T-cell (primary cell): ENCODE results near the gene HAAO. TPM values are rescaled to one million over a fixed set of nuclear protein-coding genes. Genes with fewer than 3 reads are reported as not detected.
A peak's percentile ranks its signal among the peaks of the same experiment; 100 is the strongest.

Experiments used
- ATAC-seq, 4 experiments: fragments of 200-7000 bp in 3 of 4; fragments of 150-1000 bp in 1 of 4; cut with Tn5 transposase; replicated peaks in 1 of 4; 1 replicate in 3 of 4; 2 replicates in 1 of 4; pipeline ENCODE4 v1.10.0; 2021; ENCODE audit warnings: moderate library complexity in 3 of 4, mild to moderate bottlenecking in 2 of 4, moderate number of reproducible peaks in 1 of 4
- CTCF ChIA-PET, 2 donors: fragments of 300-600 bp; sonication (Branson Sonifier 250); formaldehyde crosslinking; loops; one replicate each; lab custom pipeline; 2022; ENCODE audit warnings: antibody characterized with exemption in 2 of 2; lab: Charles Lee
- POLR2A ChIA-PET, 2 donors: fragments of 300-600 bp; sonication (Branson Sonifier 250); formaldehyde crosslinking; loops; one replicate each; lab custom pipeline; 2022; ENCODE audit warnings: antibody characterized with exemption in 2 of 2; lab: Charles Lee
- DNase-seq, 35 experiments: peaks; one replicate each; pipeline versions ENCODE4 v3.0.0 to v3.0.0-alpha.2; 2013 to 2023
- H3K27ac ChIP-seq: one replicate; pipeline ENCODE4 v1.5.1; 2013; ENCODE audit warnings: low read length
- H3K27me3 ChIP-seq, 2 experiments: replicated peaks in 1 of 2; 1 replicate in 1 of 2; 2 replicates in 1 of 2; pipeline versions ENCODE4 v1.6.1 to v1.7.0; 2013; ENCODE audit warnings: low read length in 1 of 2, mixed read lengths in 1 of 2; ENCODE audit not compliant: control insufficient read depth in 2 of 2, insufficient read depth in 2 of 2; ENCODE audit errors: extremely low read depth in 1 of 2
- H3K36me3 ChIP-seq, 2 donors: 1 replicate in 1 of 2; 2 replicates in 1 of 2; pipeline versions ENCODE4 v1.6.1 to v1.7.0; 2013; ENCODE audit warnings: low read length in 1 of 2; ENCODE audit not compliant: control insufficient read depth in 2 of 2, insufficient read depth in 1 of 2; ENCODE audit errors: extremely low read depth in 1 of 2
- H3K4me1 ChIP-seq, 2 experiments: 1 replicate in 1 of 2; 2 replicates in 1 of 2; pipeline versions ENCODE4 v1.6.1 to v1.7.0; 2013; ENCODE audit warnings: low read length in 2 of 2, mixed read lengths in 1 of 2; ENCODE audit not compliant: insufficient read depth in 2 of 2, control insufficient read depth in 1 of 2; ENCODE audit errors: extremely low read depth in 1 of 2
- H3K4me3 ChIP-seq, 2 donors: 1 replicate in 1 of 2; 2 replicates in 1 of 2; pipeline versions ENCODE4 v1.5.1 to v1.7.0; 2013; ENCODE audit warnings: mild to moderate bottlenecking in 2 of 2, low read length in 1 of 2, moderate library complexity in 1 of 2; ENCODE audit not compliant: control insufficient read depth in 1 of 2; ENCODE audit errors: extremely low read depth in 1 of 2
- H3K9me3 ChIP-seq: 2 replicates; pipeline ENCODE4 v1.7.0; 2013
- H3K27ac Mint-ChIP-seq, 2 donors: one replicate each; pipeline ENCODE4 v1.8.0; 2020 to 2021; ENCODE audit warnings: mild to moderate bottlenecking in 2 of 2, mixed read lengths in 2 of 2
- H3K27me3 Mint-ChIP-seq, 2 donors: one replicate each; pipeline ENCODE4 v1.8.0; 2021 to 2022; ENCODE audit warnings: mixed read lengths in 2 of 2
- H3K36me3 Mint-ChIP-seq: one replicate; pipeline ENCODE4 v1.8.0; 2021; ENCODE audit warnings: mixed read lengths
- H3K4me1 Mint-ChIP-seq, 3 donors: one replicate each; pipeline ENCODE4 v1.8.0; 2020 to 2022; ENCODE audit warnings: mixed read lengths in 3 of 3, mild to moderate bottlenecking in 1 of 3
- H3K4me3 Mint-ChIP-seq, 3 donors: one replicate each; pipeline ENCODE4 v1.8.0; 2020 to 2022; ENCODE audit warnings: mild to moderate bottlenecking in 3 of 3, mixed read lengths in 3 of 3, moderate library complexity in 3 of 3
- H3K9me3 Mint-ChIP-seq, 3 donors: one replicate each; pipeline ENCODE4 v1.8.0; 2020 to 2022; ENCODE audit warnings: mixed read lengths in 3 of 3
- WGBS: methylation state at CpG from one replicate; pipeline ENCODE4 v1.1.5; 2013; ENCODE audit warnings: missing lambda C conversion rate; ENCODE audit not compliant: insufficient coverage; 5-methylcytosine and 5-hydroxymethylcytosine counted together
- total RNA-seq, 35 experiments: library from RNA in 6 of 35; stranded (reverse) in 6 of 35; fragments of 120-200 nt in 1 of 35; gene quantifications; one replicate each; pipeline versions ENCODE4 v1.2.1 to v1.2.4 and lab custom pipeline; 2013 to 2026

Gene HAAO
- total RNA-seq, 5 donors from 2014 or later (not counting 1 experiment from before 2014, with no cell fraction given) = 0.38 to 0.72 (median 0.61) TPM; not detected in 2

DNA sequence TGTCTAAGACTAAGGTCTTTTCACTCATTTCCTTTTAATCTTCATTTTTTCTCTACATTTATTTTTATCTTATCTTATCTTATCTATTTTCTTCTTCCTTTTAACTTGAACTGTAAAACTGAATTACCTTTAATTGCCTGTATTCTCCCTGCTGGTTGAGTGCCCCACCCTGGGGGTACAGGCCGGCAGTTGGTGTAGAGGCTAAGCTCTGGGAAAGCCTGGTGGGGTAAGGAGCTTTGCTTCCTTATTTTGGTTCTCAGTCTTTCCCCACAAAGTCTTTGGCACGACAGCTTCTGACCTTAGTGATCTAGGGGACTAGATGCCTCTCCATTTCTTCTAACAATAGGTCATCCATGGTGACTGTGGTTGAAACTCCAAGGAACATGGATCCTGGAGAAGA lies 26.8 kb upstream of the HAAO start:
- WGBS = no CpG with 5 or more reads among the region's 2 CpGs

DNA sequence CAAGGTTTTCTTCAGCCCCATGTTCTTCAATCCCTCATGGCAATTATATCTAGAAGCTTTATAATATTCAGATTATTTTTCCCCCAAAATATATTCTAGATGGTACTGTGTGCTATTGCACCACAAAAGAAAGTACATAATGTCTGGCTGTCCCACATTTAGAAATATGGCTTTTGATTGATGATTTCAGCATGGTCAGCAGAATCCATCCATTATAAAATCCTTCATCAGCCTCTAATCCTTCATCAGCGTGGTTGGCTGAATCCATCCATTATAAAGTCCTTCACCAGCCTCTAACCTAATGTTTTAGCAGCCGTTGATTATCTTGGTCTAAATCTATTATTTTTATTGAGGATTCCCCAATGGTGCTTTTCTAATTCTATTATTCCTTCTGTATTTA lies 23.3 kb upstream of the HAAO start:
- no peak overlapping the region for H3K4me3 ChIP-seq
- H3K27me3 Mint-ChIP-seq = no peaks in the 10 kb centered on the region
- CTCF ChIA-PET = interaction anchor here in 1 of 2 donors (1.4 kb wide), 1 partner anchor 12 kb away, joined by 3 read pairs; no protein-coding TSS in a partner anchor
- peaks cover 7 to 12% (median 10%) of the 10 kb centered on the region in 3 donors for H3K4me1 Mint-ChIP-seq
- DNase-seq (no peak), ATAC-seq (no peak)
- H3K27ac Mint-ChIP-seq = no peak overlapping the region
- no peaks in the 10 kb centered on the region for H3K9me3 ChIP-seq
- no peak overlapping the region for H3K27ac ChIP-seq
- H3K4me1 ChIP-seq = peaks cover 3 to 13% of the 10 kb centered on the region in 2 experiments
- H3K4me3 Mint-ChIP-seq = no peak overlapping the region
- H3K36me3 ChIP-seq = no peaks in the 10 kb centered on the region
- H3K9me3 Mint-ChIP-seq = peaks cover 0 to 5% (median 0%) of the 10 kb centered on the region in 3 donors
- POLR2A ChIA-PET = no interaction called here
- no peaks in the 10 kb centered on the region for H3K36me3 Mint-ChIP-seq
- WGBS = no CpG with 5 or more reads among the region's 2 CpGs
- H3K27me3 ChIP-seq = no peaks in the 10 kb centered on the region

More for the DNA sequence above, 26.8 kb upstream of the HAAO start:
- Histone ChIP-seq H3K27ac (no peak overlapping the region), H3K27me3 (no peaks in the 10 kb centered on the region), H3K36me3 (no peaks in the 10 kb centered on the region), H3K4me1 (no peaks in the 10 kb centered on the region), H3K4me3 (no peak overlapping the region), H3K9me3 (no peaks in the 10 kb centered on the region)
- ATAC-seq (no peak), DNase-seq (no peak)
- Mint-ChIP-seq H3K27me3 (no peaks in the 10 kb centered on the region), H3K9me3 (peaks cover 0 to under 1% (median 0%) of the 10 kb centered on the region in 3 donors), H3K4me3 (no peak overlapping the region), H3K36me3 (no peaks in the 10 kb centered on the region), H3K4me1 (no peaks in the 10 kb centered on the region), H3K27ac (no peak overlapping the region)
- CTCF ChIA-PET = interaction anchor here in 1 of 2 donors (0.7 kb wide), 1 partner anchor 1423 kb away, joined by 3 read pairs; no protein-coding TSS in a partner anchor
- POLR2A ChIA-PET = interaction anchor here (0.6 to 0.9 kb wide), 2 partner anchors 8 to 186 kb away, joined by 3 read pairs; no protein-coding TSS in a partner anchor

DNA sequence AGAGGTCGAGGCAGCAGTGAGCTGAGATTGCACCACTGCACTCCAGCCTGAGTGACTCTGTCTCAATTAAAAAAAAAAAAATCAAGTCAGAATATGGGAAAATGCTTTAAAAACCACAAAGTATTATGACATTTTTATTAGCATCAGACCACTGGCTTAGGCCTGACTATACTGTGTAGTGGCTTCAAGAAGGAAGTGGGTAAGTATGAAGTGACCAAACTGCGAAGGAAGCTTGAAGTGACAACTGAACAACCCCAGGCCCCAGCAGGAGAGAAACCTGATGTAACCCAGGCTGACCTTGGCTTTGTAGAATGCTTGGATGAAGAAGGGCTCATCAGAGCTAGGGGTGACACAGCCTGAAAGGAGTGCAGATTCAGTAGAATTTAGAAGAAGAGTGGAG lies 21.4 kb upstream of the HAAO start:
- 55% methylated on average over 1 of the region's 2 CpGs for WGBS
- Histone ChIP-seq H3K9me3 (no peaks in the 10 kb centered on the region), H3K36me3 (no peaks in the 10 kb centered on the region), H3K4me1 (peaks cover 5 to 20% of the 10 kb centered on the region in 2 experiments), H3K27me3 (no peaks in the 10 kb centered on the region), H3K4me3 (no peak overlapping the region), H3K27ac (no peak overlapping the region)
- ATAC-seq (no peak), DNase-seq (no peak)
- peaks cover 0 to 5% (median 0%) of the 10 kb centered on the region in 3 donors for H3K9me3 Mint-ChIP-seq
- peaks cover 0 to 2% of the 10 kb centered on the region in 2 donors for H3K27me3 Mint-ChIP-seq
- H3K36me3 Mint-ChIP-seq = no peaks in the 10 kb centered on the region
- H3K4me1 Mint-ChIP-seq = peaks cover 18 to 23% (median 19%) of the 10 kb centered on the region in 3 donors
- ChIA-PET CTCF (interaction anchor here in 1 of 2 donors (1.2 to 1.5 kb wide), 2 partner anchors 15 to 19 kb away, joined by 3 to 4 read pairs; no protein-coding TSS in a partner anchor), POLR2A (interaction anchor here (0.5 to 0.7 kb wide), 3 partner anchors 16 to 912 kb away, joined by 3 to 4 read pairs (median 3); no protein-coding TSS in a partner anchor)
- no peak overlapping the region for H3K27ac Mint-ChIP-seq
- no peak overlapping the region for H3K4me3 Mint-ChIP-seq

- DNase-seq (no peak), ATAC-seq (no peak)
- CTCF ChIA-PET = interaction anchor here in 1 of 2 donors (1.2 to 1.5 kb wide), 2 partner anchors 16 to 18 kb away, joined by 3 to 4 read pairs; no protein-coding TSS in a partner anchor
- peaks cover 0 to 2% of the 10 kb centered on the region in 2 donors for H3K27me3 Mint-ChIP-seq
- Histone ChIP-seq H3K4me1 (peaks cover 5 to 20% of the 10 kb centered on the region in 2 experiments), H3K27ac (no peak overlapping the region), H3K27me3 (peaks cover 0 to 2% of the 10 kb centered on the region in 2 experiments), H3K4me3 (no peak overlapping the region), H3K36me3 (no peaks in the 10 kb centered on the region), H3K9me3 (no peaks in the 10 kb centered on the region)
- no CpG with 5 or more reads among the region's 1 CpG for WGBS
- peak overlapping the region in 2 of 3 donors; percentile 59 to 69 for H3K4me3 Mint-ChIP-seq
- POLR2A ChIA-PET = interaction anchor here in 1 of 2 donors (0.7 to 1.2 kb wide), 2 partner anchors 17 to 18 kb away, joined by 3 to 4 read pairs; no protein-coding TSS in a partner anchor
- peak overlapping the region in 1 of 2 donors; percentile 68 for H3K27ac Mint-ChIP-seq
- no peaks in the 10 kb centered on the region for H3K36me3 Mint-ChIP-seq
- H3K9me3 Mint-ChIP-seq = peaks cover 0 to 5% (median 0%) of the 10 kb centered on the region in 3 donors
- H3K4me1 Mint-ChIP-seq = peaks cover 18 to 23% (median 19%) of the 10 kb centered on the region in 3 donors
Observed at GRCh38 chr2:42812899-42813479, 20.6 kb upstream of the HAAO start.

DNA sequence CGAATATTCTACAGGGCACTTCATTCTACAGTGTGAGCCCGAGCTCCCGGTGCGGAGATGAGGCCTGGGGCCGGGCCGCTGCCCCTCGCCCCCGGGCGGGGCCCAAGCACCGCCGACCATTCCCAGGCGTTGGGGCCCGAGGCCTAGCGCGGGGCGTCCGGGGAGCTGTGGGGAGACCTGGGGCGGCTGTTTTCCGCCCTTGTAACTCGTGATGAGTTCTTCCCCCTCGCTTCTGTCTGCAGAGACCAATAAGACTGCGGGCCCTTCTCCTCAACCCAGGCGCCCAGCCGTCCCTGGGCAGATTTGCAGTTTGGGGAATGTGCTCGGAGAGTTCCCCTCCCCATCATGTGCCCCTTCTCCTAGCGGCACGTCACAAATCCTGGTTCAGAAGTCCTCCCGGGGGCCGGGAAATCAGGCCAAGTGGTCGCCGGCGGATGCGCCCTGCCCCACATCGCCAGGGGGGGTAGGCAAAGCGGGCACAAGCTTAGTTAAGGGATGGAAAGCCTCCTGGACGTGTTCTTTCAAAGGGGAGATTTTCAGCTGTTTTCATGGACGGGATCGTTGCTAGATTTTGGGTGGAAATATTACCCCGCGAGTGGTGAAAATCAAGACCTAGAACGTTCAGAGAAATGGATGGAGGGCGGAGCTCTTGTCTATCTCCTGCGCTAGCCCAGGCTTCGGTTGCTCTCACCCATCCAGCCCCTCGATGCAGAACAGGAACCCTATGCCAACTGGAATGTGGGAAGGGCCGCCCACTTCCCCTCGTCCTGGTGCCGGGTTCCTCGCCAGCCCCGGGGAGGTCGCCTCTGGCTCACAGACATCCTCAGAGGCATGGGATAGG lies 18.8 kb upstream of the HAAO start:
- Histone ChIP-seq H3K27ac (peak overlapping the region; percentile 97), H3K9me3 (no peaks in the 10 kb centered on the region), H3K4me3 (peak overlapping the region; percentile 76 to 85), H3K36me3 (no peaks in the 10 kb centered on the region), H3K4me1 (peaks cover 5 to 20% of the 10 kb centered on the region in 2 experiments), H3K27me3 (peaks cover 0 to 2% of the 10 kb centered on the region in 2 experiments)
- Mint-ChIP-seq H3K9me3 (peaks cover 0 to 5% (median 0%) of the 10 kb centered on the region in 3 donors), H3K4me3 (peak overlapping the region; percentile 94 to 97 (median 96)), H3K27ac (peak overlapping the region; percentile 99), H3K27me3 (peaks cover 0 to 3% of the 10 kb centered on the region in 2 donors), H3K4me1 (peaks cover 18 to 23% (median 19%) of the 10 kb centered on the region in 3 donors), H3K36me3 (no peaks in the 10 kb centered on the region)
- ChIA-PET POLR2A (interaction anchor here (0.5 to 1.0 kb wide), 4 partner anchors 9 to 782 kb away, joined by 3 read pairs; no protein-coding TSS in a partner anchor), CTCF (interaction anchor here in 1 of 2 donors (0.7 kb wide), 1 partner anchor 17 kb away, joined by 3 read pairs; no protein-coding TSS in a partner anchor)
- peak in 28 of 35 experiments; percentile 18 to 68 (median 35) for DNase-seq
- ATAC-seq = peak; percentile 7 to 27 (median 21)
- under 1% methylated on average over 36 of the region's 51 CpGs for WGBS
